Smooth muscle cell (in vitro differentiated cells): ENCODE measurements around the gene NOA1. TPM values are rescaled to one million over a fixed set of nuclear protein-coding genes. Genes with fewer than 3 reads are reported as not detected.
"Not testable (repeated sequence)": the region's sequence is repeated elsewhere in the genome, so short reads cannot be mapped to it uniquely, and the experiment has no call there.

Experiments
- DNase-seq: peaks from one replicate; lab custom pipeline; 2025; ENCODE audit not compliant: unreplicated experiment; lab: John Stamatoyannopoulos, UW
- H2AFZ ChIP-seq: fragments of 200-600 bp; sonication (generic); 2 replicates; pipeline ENCODE4 v1.6.0; 2016; ENCODE audit warnings: antibody characterized with exemption, low read depth, mild to moderate bottlenecking
- H3F3A ChIP-seq: fragments of 200-600 bp; sonication (generic); 2 replicates; pipeline ENCODE4 v1.6.0; 2017; ENCODE audit warnings: antibody characterized with exemption, low read depth
- H3K27ac ChIP-seq: fragments of 200-600 bp; sonication (generic); 2 replicates; pipeline ENCODE4 v1.5.1; 2016; ENCODE audit warnings: low read depth, mild to moderate bottlenecking
- H3K27me3 ChIP-seq: fragments of 200-600 bp; sonication (generic); 2 replicates; pipeline ENCODE4 v1.6.1; 2016; ENCODE audit warnings: low read depth, mild to moderate bottlenecking
- H3K36me3 ChIP-seq: fragments of 200-600 bp; sonication (generic); 2 replicates; pipeline ENCODE4 v1.5.1; 2016; ENCODE audit warnings: low read depth
- H3K4me1 ChIP-seq: fragments of 200-600 bp; sonication (generic); 2 replicates; pipeline ENCODE4 v1.5.1; 2016; ENCODE audit warnings: low read depth
- H3K4me2 ChIP-seq: fragments of 200-600 bp; sonication (generic); 2 replicates; pipeline ENCODE4 v1.6.0; 2016; ENCODE audit warnings: mild to moderate bottlenecking
- H3K4me3 ChIP-seq: fragments of 200-600 bp; sonication (generic); 2 replicates; pipeline ENCODE4 v1.5.1; 2016; ENCODE audit warnings: mild to moderate bottlenecking
- H3K79me2 ChIP-seq: fragments of 200-600 bp; sonication (generic); 2 replicates; pipeline ENCODE4 v1.6.0; 2016; ENCODE audit warnings: low read depth, mild to moderate bottlenecking
- H3K9ac ChIP-seq: fragments of 200-600 bp; sonication (generic); 2 replicates; pipeline ENCODE4 v1.6.0; 2016; ENCODE audit warnings: low read depth
- H3K9me3 ChIP-seq: fragments of 200-600 bp; sonication (generic); replicated peaks from 2 replicates; pipeline ENCODE4 v1.5.1; 2016; ENCODE audit warnings: low read depth
- H4K20me1 ChIP-seq: fragments of 200-600 bp; sonication (generic); 2 replicates; pipeline ENCODE4 v1.6.0; 2016; ENCODE audit warnings: low read depth
- WGBS: methylation state at CpG from one replicate; pipeline ENCODE4 v1.1.7; 2016; ENCODE audit warnings: low lambda C conversion rate; 5-methylcytosine and 5-hydroxymethylcytosine counted together
- polyA plus RNA-seq: library from polyadenylated mRNA; unstranded; fragments of >200 nt; fragmentation: Nextera tagmentation; extraction: Ambion mirVana; gene quantifications from 2 replicates; pipeline ENCODE4 v1.2.1, GENCODE V29; 2016
- total RNA-seq: library from RNA; depleted of rRNA; stranded (reverse); fragments of >200 nt; gene quantifications from 2 replicates; pipeline ENCODE4 v1.2.3, GENCODE V29; 2014
- TF ChIP-seq, protein P1 (sequence below): fragments of 200-600 bp; sonication (generic); IDR thresholded peaks from 2 replicates; pipeline ENCODE4 v1.5.1; 2017; ENCODE audit warnings: borderline replicate concordance, mild to moderate bottlenecking, antibody characterized with exemption; ENCODE audit not compliant: insufficient read depth, poor library complexity, severe bottlenecking

NOA1 gene
- total and polyA plus RNA-seq, 2 experiments from 2014 or later = 7.0 to 11.7 TPM

DNA sequence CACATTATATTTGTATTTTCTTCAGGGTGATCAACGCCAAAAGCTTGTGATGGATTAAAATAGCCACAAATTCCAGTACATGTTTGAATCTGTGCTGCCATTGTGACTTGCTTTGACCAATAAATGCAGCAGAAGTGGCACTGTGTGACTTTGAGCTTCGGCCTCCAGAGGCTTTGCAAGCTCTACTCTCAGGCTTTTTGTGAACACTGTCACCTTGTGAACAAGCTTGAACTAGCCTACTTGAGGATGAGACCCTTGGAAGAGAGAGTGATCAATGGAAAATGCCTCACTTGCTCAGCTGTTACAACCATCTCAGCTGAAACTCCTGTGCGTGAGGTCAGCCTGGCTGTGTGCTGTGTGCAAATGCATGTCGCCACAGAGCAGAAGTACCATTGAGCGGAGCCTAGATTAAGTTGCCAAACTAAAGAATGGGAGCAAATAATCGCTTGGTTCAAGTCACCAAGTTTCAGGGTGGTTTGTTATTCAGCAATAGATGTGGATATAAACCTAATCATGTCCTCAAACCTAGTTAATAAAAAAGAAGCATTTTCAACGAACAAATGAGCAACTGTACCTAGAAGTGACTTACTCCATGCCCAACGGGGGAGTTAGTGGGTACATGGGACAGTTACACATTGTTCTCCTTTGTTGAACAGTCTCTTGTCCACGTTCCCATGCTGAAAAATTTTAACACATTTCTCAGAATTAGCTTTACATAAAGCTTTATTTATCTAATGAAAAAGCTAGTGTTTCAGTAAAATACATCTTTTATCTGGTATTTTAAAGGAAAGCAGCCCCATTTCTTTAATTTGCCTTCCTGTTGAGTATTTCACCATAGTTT, 23.5 kb downstream of the NOA1 start:
- no peaks in the 10 kb centered on the region for H3K79me2 ChIP-seq
- H3K4me1 ChIP-seq = no peaks in the 10 kb centered on the region
- H3K9me3 ChIP-seq = no peaks in the 10 kb centered on the region
- no peak overlapping the region for H3K27ac ChIP-seq
- no peak overlapping the region for H2AFZ ChIP-seq
- whole genome bisulfite sequencing = 92% methylated on average over 9 of the region's 9 CpGs
- no peaks in the 10 kb centered on the region for H4K20me1 ChIP-seq
- no peak overlapping the region for H3K4me2 ChIP-seq
- DNase-seq = no peak
- no peaks in the 10 kb centered on the region for H3K27me3 ChIP-seq
- TF ChIP-seq, protein P1, sequence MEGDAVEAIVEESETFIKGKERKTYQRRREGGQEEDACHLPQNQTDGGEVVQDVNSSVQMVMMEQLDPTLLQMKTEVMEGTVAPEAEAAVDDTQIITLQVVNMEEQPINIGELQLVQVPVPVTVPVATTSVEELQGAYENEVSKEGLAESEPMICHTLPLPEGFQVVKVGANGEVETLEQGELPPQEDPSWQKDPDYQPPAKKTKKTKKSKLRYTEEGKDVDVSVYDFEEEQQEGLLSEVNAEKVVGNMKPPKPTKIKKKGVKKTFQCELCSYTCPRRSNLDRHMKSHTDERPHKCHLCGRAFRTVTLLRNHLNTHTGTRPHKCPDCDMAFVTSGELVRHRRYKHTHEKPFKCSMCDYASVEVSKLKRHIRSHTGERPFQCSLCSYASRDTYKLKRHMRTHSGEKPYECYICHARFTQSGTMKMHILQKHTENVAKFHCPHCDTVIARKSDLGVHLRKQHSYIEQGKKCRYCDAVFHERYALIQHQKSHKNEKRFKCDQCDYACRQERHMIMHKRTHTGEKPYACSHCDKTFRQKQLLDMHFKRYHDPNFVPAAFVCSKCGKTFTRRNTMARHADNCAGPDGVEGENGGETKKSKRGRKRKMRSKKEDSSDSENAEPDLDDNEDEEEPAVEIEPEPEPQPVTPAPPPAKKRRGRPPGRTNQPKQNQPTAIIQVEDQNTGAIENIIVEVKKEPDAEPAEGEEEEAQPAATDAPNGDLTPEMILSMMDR = no peak
- no peak overlapping the region for H3K9ac ChIP-seq
- no peak overlapping the region for H3K4me3 ChIP-seq
- no peaks in the 10 kb centered on the region for H3F3A ChIP-seq
- no peaks in the 10 kb centered on the region for H3K36me3 ChIP-seq

DNA sequence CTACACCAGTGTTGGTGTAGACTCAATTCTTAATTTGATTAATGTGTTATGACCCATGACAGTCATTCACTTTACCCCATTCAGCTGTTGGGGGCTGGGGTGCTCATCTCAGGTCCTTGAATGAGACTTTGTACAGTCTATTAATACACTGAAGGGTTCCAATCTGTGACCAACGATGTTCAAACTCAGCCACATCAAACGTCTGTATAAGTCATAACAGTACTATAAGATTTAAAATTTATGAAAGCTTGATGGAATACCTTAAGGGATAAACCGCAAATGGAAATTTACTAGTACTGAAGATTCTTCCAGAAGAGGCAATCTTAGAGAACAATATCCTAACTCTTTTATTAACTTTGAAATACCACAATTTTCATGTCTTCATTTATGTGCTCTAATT, 36.0 kb downstream of the NOA1 start:
- TF ChIP-seq, protein P1 = no peak
- Histone ChIP-seq H3K4me3 (no peak overlapping the region), H2AFZ (no peak overlapping the region), H3K27ac (no peak overlapping the region), H3K9me3 (no peaks in the 10 kb centered on the region), H4K20me1 (peaks cover 2% of the 10 kb centered on the region), H3K27me3 (no peaks in the 10 kb centered on the region), H3F3A (no peaks in the 10 kb centered on the region), H3K36me3 (no peaks in the 10 kb centered on the region), H3K4me1 (no peaks in the 10 kb centered on the region), H3K9ac (no peak overlapping the region), H3K79me2 (no peaks in the 10 kb centered on the region), H3K4me2 (no peak overlapping the region)
- 92% methylated on average over 3 of the region's 3 CpGs for WGBS
- DNase-seq = no peak

DNA sequence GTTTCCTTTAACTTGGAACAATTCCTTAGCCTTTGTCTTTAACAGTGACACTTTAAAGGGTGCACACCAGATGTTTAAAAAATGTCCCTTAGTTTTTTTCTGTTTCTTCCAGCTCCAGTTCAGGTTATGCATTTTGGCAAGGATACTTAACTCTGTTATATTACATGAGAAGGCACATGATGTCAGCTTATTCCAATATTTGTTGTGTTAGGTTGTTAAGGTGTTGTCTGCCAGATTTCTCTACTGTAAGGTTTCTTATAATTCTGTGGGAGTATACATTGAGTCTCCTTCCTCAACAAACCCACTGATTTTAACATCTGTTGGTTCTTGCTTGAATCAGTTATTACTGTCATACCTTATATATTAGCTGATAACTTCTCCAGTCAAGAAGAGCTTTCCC, 36.4 kb downstream of the NOA1 start:
- H3K4me3 ChIP-seq = no peak overlapping the region
- H3K79me2 ChIP-seq = no peaks in the 10 kb centered on the region
- no peak overlapping the region for H3K27ac ChIP-seq
- H3K27me3 ChIP-seq = no peaks in the 10 kb centered on the region
- no peak overlapping the region for H2AFZ ChIP-seq
- no peaks in the 10 kb centered on the region for H3K36me3 ChIP-seq
- no peak overlapping the region for H3K4me2 ChIP-seq
- H4K20me1 ChIP-seq = peaks cover 2% of the 10 kb centered on the region
- H3K4me1 ChIP-seq = no peaks in the 10 kb centered on the region
- H3K9me3 ChIP-seq = no peaks in the 10 kb centered on the region
- TF ChIP-seq, protein P1 = no peak
- no peak overlapping the region for H3K9ac ChIP-seq
- DNase-seq = no peak
- H3F3A ChIP-seq = no peaks in the 10 kb centered on the region

DNA sequence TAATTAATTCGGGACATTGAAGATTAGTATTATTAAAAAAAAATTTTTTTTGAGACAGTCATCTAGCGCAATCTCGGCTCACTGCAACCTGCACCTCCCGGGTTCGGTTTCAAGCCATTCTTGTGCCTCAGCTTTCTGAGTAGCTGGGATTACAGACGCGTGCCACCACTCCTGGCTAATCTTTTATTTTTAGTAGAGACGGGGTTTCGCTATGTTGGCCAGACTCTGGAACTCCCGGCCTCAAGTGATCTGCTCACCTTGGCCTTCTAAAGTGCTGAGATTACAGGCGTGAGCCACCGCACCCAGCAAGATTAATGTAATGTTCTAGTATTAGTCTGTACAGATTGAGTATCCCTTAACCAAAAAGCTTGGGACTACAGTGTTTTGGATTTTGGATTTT, 37.0 kb downstream of the NOA1 start:
- WGBS = 99% methylated on average over 12 of the region's 12 CpGs
- H3K27ac ChIP-seq = no peak overlapping the region
- DNase-seq = no peak
- TF ChIP-seq, protein P1 = no peak
- H3K9me3 ChIP-seq = no peaks in the 10 kb centered on the region
- H3K4me2 ChIP-seq = no peak overlapping the region
- H2AFZ ChIP-seq = no peak overlapping the region
- H4K20me1 ChIP-seq = peaks cover 8% of the 10 kb centered on the region
- H3K9ac ChIP-seq = no peak overlapping the region
- no peaks in the 10 kb centered on the region for H3K4me1 ChIP-seq
- no peaks in the 10 kb centered on the region for H3K79me2 ChIP-seq
- no peaks in the 10 kb centered on the region for H3K36me3 ChIP-seq
- H3K27me3 ChIP-seq = no peaks in the 10 kb centered on the region
- no peaks in the 10 kb centered on the region for H3F3A ChIP-seq
- H3K4me3 ChIP-seq = no peak overlapping the region

GRCh38 chr4:56939826-56940225, 37.6 kb downstream of the NOA1 start:
- not testable (repeated sequence) for H3K4me3 ChIP-seq, H3K4me2 ChIP-seq, H2AFZ ChIP-seq, H3K9ac ChIP-seq, H3K36me3 ChIP-seq, H3K9me3 ChIP-seq, H3K27me3 ChIP-seq, H3K79me2 ChIP-seq, H3K27ac ChIP-seq, H3K4me1 ChIP-seq, DNase-seq, H3F3A ChIP-seq
- peaks cover 14% of the 10 kb centered on the region for H4K20me1 ChIP-seq
- 98% methylated on average over 14 of the region's 14 CpGs for WGBS
